Cardiac fibroblast (primary cell): ENCODE results near the gene ASPSCR1.

ENCODE experiments used
- DNase-seq, 2 donors: peaks; one replicate each; pipeline versions ENCODE4 v3.0.0 to v3.0.0-alpha.2; 2010; ENCODE audit warnings: low read depth in 2 of 2
- H3K4me3 ChIP-seq, 2 donors: replicated peaks in 1 of 2; 1 replicate in 1 of 2; 2 replicates in 1 of 2; pipeline ENCODE4 v1.5.1; 2011; ENCODE audit warnings: low read depth in 2 of 2, low read length in 2 of 2, mild to moderate bottlenecking in 2 of 2, moderate library complexity in 1 of 2
- TF ChIP-seq, protein P1 (sequence below): IDR thresholded peaks from one replicate; pipeline ENCODE4 v1.5.1; 2011; ENCODE audit warnings: low read depth, mild to moderate bottlenecking, low read length, inconsistent platforms

ASPSCR1 gene

DNA sequence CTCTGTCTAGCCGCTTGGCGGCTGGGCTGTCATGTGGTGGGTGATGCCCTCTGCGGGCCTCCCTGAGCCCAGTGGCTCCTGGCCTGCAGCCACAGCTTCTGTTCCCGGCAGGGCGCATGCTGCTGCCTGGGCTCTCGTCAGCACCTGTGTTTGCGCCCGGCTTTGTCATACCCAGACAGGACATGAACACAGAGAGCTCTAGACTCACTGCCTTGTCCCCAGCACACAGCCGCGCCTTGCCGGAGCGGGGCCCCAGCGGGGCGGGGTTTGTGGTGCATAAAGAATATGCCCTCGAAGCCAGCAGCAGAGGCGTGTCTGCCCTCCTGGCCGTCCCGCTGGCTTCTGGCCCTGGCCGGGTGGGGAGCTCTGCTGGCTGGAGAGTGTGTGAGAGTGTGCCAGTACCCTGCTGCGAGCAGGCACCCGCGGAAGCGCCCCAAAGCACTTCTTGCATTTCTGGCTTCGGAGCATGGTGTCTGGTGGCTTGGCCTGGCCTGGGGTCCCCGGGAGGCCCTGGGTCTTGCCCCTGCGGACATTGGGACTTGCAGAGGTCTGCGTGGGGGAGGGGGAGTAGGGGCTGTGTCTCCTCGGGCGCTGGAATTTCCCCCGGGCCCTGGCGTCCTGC is 14.4 kb downstream of the ASPSCR1 start:
- H3K4me3 ChIP-seq, result no peak overlapping the region
- peak; percentile 4 to 72 for DNase-seq
- TF ChIP-seq, protein P1, sequence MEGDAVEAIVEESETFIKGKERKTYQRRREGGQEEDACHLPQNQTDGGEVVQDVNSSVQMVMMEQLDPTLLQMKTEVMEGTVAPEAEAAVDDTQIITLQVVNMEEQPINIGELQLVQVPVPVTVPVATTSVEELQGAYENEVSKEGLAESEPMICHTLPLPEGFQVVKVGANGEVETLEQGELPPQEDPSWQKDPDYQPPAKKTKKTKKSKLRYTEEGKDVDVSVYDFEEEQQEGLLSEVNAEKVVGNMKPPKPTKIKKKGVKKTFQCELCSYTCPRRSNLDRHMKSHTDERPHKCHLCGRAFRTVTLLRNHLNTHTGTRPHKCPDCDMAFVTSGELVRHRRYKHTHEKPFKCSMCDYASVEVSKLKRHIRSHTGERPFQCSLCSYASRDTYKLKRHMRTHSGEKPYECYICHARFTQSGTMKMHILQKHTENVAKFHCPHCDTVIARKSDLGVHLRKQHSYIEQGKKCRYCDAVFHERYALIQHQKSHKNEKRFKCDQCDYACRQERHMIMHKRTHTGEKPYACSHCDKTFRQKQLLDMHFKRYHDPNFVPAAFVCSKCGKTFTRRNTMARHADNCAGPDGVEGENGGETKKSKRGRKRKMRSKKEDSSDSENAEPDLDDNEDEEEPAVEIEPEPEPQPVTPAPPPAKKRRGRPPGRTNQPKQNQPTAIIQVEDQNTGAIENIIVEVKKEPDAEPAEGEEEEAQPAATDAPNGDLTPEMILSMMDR, result no peak

DNA sequence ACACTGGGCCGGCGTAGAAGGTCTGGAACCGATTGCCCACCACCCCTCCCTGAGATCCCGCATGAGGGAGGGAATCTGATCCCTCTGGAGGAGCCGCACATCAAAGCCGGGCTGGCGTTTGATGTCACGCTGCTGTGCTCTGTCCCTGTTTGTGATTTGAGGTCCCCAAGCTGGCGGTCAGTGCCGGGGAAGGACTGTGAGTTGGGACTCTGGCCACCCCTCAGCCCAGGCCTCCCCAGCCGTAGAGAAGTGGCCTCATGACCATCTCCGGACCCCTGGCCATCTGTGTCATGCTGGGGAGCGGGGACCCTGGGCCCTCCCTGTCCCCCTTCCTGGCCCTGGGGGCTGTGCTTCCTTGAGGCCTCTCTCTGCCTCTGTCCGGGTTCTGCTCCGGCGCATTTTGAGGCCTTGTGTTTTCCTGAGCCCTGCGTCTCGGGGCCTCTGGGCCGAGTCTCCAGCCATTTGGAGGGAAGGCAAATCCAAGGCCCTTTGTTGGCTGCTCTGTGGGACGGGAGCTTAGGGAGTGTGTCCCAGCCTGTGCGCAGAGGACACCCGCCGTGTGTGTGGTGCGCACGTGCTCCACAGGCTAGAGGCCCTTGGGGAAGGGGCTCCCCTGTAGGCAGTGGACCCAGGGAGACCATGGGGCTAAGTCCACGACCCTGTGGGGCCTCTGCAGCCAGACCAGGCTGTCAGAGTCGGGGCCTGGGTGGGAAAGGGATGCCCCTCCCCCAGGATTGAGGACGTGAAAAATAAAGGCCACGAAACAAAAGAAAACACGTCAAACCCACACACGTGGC is 15.1 kb downstream of the ASPSCR1 start:
- TF ChIP-seq, protein P1, result no peak
- no peak for DNase-seq
- H3K4me3 ChIP-seq, result no peak overlapping the region

DNA sequence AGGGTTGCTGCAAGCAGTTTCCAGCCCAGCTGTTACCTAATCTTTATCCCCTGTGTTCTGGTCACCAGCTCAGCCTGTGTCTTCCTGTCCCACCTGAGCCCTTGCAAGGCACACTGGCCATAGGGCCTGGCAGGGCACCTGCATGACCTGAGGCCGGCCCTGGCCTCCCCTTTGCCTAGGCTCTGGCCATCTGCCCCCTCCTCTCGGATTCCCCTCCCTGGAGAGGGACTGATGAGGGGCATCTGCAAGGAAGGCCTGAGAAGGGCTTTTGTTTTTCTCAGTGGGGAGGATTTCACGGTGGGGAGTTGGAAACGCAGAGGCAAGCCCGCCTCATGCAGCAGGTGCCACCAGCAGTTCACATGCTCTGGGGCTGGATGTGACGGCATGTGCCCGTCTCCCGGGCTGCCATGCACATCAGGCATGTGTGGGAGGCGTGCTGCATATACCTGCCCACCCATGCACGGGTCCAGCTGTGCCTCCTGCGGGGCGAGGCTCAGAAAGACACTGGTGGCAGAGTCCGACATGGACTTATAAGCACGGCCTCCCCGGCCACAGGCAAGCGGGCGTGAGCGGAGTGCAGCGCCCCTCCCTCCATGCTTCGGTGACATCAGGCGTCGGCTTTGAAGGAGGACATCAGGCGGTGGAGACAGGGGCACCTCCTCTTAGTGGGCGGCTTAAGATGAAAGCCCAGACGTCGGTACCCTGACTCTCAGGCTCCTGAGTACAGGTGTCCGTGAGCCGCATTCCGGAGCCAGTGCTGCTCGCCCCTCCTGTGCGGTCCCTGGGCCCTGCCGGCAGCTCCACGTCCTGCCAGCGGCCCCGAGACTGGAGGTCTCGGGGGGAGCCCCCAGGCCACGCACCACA is 16.5 kb downstream of the ASPSCR1 start:
- no peak overlapping the region for H3K4me3 ChIP-seq
- TF ChIP-seq, protein P1, result no peak
- no peak for DNase-seq

DNA sequence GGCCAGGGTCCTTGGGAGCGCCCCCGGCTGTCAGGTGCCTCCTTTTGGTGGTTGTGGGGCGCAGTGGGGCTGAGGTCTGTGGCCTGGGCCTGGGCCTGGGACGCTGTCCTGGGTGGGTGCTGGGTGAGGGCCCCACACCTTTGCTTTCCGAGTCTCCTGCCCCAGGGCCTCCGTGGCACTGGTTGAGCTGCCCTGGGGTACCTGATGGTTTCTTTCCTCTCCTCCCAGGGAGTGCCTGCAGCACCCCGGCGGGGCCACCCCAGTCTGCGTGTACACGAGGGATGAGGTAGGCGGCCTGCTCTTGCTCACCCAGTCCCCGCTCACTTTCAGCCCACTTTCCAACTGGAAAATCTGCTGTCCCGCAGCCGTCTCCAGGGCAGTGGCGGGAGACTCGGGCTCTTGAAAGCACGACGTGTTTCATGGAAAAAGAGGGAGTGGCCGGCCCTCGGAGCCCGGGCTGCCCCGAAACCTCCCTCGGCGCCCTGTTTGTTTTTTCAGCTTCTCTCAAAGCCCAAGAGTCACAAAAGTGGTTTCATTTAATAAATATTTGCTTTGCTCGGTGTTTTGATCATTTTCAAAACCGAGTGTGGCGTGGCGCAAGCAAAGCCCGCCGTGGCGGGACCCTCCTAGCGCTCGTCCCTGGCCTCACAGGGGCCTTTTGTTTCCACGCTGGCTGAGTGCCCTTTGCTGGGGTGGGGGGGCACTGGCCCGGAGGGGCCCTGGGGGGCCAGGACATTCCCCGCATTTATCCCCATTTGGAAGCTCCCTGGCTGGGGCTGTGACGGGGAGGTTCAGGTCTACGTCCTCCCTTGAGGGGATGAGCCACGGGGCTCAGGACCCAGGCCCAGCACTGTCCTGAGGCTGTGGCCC is 17.4 kb downstream of the ASPSCR1 start:
- DNase-seq, result no peak
- TF ChIP-seq, protein P1, result no peak
- H3K4me3 ChIP-seq, result no peak overlapping the region

DNA sequence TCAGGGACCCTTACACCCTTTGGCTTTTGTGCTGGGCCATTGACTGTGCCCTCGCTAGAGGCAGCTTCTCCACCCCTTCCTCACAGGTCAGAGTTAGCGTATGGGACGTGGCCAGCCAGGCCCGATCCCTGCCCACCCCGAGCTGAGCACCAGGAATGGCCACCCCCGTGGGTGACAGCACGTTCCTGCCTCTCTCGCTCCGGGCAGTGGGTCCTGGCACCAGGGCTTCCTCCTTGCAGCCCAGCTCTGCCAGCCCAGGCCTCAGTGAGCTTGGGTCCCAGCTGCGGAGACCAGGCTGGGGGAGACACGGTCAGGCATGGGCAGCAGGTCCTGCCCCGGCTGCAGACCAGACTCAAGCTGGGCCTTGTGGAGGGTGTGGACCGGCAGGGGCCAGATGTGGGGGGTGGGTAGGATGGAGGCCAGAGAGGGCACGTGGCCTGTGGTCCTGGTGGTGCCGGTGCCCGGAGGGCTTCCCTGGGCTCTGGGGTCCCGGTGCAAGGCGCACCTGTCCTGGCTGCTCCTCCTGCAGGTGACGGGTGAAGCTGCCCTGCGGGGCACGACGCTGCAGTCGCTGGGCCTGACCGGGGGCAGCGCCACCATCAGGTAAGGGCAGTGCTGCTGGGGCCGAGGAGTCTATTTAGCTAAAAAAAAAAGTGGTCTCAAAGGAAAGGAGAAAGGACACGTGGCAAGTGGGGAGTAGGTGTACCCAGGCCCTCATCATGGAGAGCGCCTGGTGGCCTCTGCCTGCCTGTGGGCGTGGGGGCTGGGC is 18.2 kb downstream of the ASPSCR1 start:
- TF ChIP-seq, protein P1, result no peak
- no peak overlapping the region for H3K4me3 ChIP-seq
- no peak for DNase-seq
